ENCODE data around the gene ENTREP1.
"Not testable (repeated sequence)": the region's sequence is repeated elsewhere in the genome, so short reads cannot be mapped to it uniquely, and the experiment has no call there.

The ENTREP1 gene

GRCh38 chr9:69324549-69325401 lies at the start of gene ENTREP1:
ENTREP1 (plus strand) TSS chr9:69325215; CDS start chr9:69325310, 95 bp downstream.
- DNase-seq, result peak; percentile 67

GRCh38 chr9:69276775-69277174 lies 48.2 kb upstream of the ENTREP1 start:
- DNase-seq, result no peak

- no peak for DNase-seq
Observed at GRCh38 chr9:69279084-69279731, 45.8 kb upstream of the ENTREP1 start.

GRCh38 chr9:69279733-69280132 lies 45.3 kb upstream of the ENTREP1 start:
- DNase-seq, result no peak

GRCh38 chr9:69283003-69283402 lies 42.0 kb upstream of the ENTREP1 start:
- no peak for DNase-seq

GRCh38 chr9:69292078-69292477 lies 32.9 kb upstream of the ENTREP1 start:
- no peak for DNase-seq

GRCh38 chr9:69293156-69293555 lies 31.9 kb upstream of the ENTREP1 start:
- no peak for DNase-seq

GRCh38 chr9:69295872-69296552 lies 29.0 kb upstream of the ENTREP1 start:
- no peak for DNase-seq

- no peak for DNase-seq
Observed at GRCh38 chr9:69297300-69297980, 27.6 kb upstream of the ENTREP1 start.

GRCh38 chr9:69299315-69299714 lies 25.7 kb upstream of the ENTREP1 start:
- DNase-seq, result no peak

- no peak for DNase-seq
Observed at GRCh38 chr9:69299826-69300225, 25.2 kb upstream of the ENTREP1 start.

GRCh38 chr9:69303331-69303730 lies 21.7 kb upstream of the ENTREP1 start:
- no peak for DNase-seq

GRCh38 chr9:69306895-69307445 lies 18.0 kb upstream of the ENTREP1 start:
- DNase-seq, result not testable (repeated sequence)

- DNase-seq, result no peak
Observed at GRCh38 chr9:69307446-69308205, 17.4 kb upstream of the ENTREP1 start.

GRCh38 chr9:69308206-69308931 lies 16.6 kb upstream of the ENTREP1 start:
- no peak for DNase-seq

GRCh38 chr9:69313175-69313574 lies 11.8 kb upstream of the ENTREP1 start:
- no peak for DNase-seq

GRCh38 chr9:69314547-69314946 lies 10.5 kb upstream of the ENTREP1 start:
- DNase-seq, result no peak

GRCh38 chr9:69317081-69317480 lies 7.9 kb upstream of the ENTREP1 start:
- no peak for DNase-seq

- DNase-seq, result no peak
Observed at GRCh38 chr9:69317894-69318293, 7.1 kb upstream of the ENTREP1 start.

GRCh38 chr9:69319324-69320025 lies 5.5 kb upstream of the ENTREP1 start:
- no peak for DNase-seq

GRCh38 chr9:69322256-69322655 lies 2.8 kb upstream of the ENTREP1 start:
- DNase-seq, result no peak

All from left hindlimb (tissue), 1 donor.